Stomach (tissue), 4 donors: ENCODE data around the gene CARMIL3.

Experiments used
- CTCF ChIP-seq, 7 experiments: fragments of 450-650 bp in 4 of 7; fragments of 200-600 bp in 3 of 7; sonication (generic) in 3 of 7; IDR thresholded peaks; one replicate each; pipeline ENCODE4 v1.5.1; 2016 to 2019; ENCODE audit warnings: antibody characterized with exemption in 7 of 7, control low read depth in 2 of 7, mild to moderate bottlenecking in 1 of 7
- EP300 ChIP-seq: sonication (generic); formaldehyde crosslinking; IDR thresholded peaks from one replicate; pipeline ENCODE4 v1.6.1; 2017; ENCODE audit warnings: antibody characterized with exemption
- POLR2AphosphoS5 ChIP-seq, 3 donors: sonication (generic); formaldehyde crosslinking; IDR thresholded peaks; one replicate each; pipeline ENCODE4 v1.6.1; 2016; ENCODE audit warnings: antibody characterized with exemption in 3 of 3

- no peak for TF ChIP-seq CTCF (IDR thresholded peaks at IDR 0.05)
- no peak for TF ChIP-seq EP300
- TF ChIP-seq POLR2AphosphoS5 (IDR thresholded peaks at IDR 0.05) = no peak
These were observed 27.8 kb downstream of the CARMIL3 start for GRCh38 chr14:24079491-24080141.
